ENCODE measurements around the gene PTGER3.

The PTGER3 gene

DNA sequence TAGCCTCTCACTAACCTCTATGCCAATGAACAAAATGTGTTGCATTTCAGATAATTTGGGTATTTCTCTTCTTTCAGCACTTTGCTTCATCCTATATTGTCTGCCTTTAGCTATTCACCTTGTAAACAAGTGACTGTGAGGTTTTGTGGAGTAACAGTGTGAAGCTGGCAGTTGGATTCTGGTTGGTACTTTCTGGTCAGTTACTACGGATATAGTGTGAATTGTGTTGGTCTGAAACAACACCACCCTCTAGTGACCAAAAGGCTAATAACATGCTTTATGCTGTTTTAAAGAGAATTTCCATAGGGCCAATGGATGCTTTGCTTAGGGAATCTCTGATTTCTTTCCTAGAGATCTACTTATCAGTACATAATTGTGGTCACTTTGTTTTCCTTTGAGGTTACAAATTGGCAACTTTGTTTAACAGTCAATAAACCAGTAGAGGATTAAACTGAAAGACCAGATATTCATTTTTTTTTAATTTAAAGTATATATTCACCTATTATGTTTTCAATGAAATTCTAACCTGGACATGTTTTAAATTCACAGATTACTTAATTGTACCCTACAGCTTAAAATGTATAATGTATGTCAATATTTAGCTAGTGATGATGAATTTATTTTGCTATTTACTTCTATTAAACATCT, 2.5 kb upstream of the PTGER3 start:
- no peak for DNase-seq

DNA sequence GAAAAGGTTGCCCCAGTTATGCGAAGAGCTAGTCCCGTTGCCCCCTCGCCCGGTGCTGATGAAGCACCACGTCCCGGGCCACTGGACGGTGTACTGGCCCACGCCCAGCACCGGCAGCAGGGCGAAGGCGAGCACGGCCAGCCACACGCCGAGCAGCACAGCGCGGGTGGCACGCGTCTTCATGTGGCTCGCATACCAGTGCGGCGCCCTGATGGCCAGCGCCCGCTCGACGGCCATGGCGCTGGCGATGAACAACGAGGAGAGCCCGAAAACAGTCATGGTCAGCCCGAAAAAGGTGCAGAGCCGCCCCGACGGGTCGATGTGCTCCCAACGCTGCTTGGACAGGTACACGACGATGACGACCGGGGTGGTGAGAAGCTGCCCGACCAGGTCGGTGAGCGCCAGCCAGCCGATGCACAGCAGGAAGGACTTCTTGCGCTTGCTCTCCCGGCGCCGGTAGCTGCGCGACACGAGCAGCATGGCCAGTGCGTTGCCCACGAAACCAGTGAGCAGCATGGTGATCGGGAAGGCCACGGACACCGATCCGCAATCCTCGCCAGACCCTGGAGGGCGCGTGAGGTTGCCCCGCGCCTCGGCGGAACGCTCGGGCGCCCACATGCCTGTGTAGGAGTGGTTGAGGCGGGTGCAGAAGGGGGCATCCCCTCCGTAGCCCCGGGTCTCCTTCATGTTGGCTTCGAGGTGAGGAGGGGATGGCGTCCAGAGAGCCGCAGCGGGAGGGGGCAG, 553 bp downstream of the PTGER3 start:
- no peak for DNase-seq

DNA sequence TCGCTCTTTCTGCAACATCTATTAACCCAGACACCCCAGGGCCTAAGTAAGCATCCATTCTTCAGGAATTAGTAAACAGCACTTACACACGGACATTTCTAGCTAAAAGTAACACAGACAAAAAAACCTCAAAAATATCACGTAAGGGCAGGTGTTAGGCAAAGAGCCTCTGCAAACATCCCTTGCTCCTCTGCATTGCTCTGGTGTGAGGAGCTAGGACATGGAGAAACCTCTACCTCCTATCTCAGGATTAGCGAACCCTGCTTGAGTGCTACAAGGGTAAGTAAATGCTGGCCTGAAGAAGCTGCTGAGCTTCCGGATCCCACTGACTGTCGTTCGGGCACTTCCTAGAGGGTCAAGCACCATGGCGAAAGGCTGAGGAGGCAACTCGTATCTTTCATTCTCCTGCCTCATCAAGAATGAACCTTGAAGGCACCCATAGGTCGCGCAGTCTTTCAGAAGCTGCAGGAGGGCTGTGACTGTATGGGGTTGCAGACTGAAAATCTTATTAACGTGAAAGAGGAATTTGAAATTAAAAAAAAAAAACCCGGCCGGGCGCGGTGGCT, 2.1 kb downstream of the PTGER3 start:
- no peak for DNase-seq

DNA sequence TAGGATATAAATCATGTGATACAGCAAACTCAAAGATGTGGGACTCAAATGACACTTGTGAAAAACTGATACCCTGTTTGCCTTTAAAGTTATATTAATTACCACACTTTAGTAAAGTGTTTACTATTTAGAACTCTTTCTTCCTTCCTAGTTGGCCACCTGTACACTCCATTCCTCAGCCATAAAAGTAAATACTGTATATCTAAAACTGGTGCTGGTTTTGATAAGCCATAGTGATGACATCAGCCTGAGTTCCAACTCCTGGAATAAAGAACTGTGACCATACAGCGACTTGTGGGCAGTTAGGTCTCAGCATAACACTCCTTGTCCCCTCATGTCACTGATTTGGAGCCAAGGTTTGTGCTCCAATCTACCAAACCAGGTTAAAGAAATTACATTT, 2.8 kb downstream of the PTGER3 start:
- no peak for DNase-seq

DNA sequence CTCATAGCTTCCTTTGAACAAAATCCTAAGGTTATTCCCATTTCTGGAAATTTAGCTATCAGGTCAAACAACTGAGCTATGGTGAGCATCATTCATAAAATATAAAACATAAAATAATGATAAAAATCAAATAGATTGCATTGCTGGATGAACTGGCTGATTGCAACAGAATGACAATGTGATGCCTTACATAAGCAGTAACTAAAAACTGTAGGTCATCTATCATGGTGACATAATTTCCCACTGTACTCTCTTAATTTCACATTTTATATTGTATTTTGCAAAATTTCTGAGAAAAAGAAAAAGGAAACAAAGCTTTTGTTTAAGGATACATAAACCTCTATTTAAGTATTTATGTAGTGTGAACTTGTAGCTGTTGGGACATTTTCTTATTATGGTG, 4.6 kb downstream of the PTGER3 start:
- no peak for DNase-seq

DNA sequence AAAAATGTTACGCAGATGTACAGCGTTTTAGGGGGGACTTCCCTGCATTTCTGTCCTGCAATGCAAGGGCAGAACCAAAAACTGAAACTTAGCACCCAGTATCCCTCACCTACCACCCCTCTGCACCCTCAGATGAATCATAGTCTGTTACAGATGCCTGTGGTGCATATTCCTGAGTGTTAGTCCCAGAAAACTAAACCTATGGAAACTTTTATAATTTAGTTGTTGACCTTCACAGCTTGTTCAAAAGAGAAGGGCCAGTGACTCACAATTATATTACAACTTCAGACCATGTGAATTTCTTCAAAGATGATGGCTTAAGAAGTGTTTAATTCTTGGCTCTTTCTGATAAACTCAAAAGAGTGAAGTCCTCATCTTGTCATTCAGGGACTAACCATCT, 5.8 kb downstream of the PTGER3 start:
- no peak for DNase-seq

DNA sequence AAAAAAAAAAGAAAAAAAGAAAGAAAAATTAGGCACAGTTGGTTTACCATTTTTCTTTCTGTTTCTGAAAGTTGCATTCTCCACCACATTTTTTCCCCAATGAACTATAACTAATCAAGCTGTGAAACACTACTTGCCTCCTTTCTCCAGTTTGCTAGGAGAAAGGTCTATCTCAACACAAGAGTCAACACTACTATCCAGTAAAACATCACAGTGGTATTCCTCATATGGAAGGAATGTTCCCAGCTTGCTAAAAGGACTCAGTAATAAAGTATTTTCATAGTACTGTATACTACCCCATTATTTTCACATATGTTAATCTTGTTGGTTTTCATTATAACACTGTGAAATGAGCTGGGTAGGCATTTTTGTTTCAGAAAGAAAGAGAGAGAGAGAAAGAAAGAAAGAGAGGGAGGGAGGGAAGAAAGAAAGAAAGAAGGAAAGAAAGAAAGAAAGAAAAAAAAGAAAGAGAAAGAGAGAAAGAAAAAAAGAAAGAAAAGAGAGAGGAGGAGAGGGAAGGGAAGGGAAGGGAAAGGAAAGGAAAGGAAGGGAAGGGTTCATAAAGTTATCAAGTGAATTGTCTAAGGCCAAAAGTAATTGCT, 7.9 kb downstream of the PTGER3 start:
- DNase-seq: no peak

DNA sequence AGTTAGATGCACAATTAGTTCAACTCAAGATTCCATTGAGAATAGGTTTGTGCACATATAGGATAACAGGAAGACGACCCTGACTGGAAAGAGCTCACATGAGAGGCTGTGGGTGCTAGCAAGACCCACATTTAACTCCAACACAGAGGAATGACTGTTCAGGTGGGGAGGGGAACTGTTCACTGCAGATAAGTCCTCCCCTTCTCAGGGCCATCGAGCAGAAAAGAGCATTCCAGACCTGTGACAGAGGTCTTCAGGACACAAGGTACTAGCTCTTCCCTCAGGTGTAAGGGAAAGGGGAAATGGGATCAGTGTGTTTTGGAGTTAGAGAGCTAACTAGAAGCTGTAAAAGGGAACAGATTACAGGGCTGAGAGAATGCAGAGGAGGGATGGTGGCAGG, 8.7 kb downstream of the PTGER3 start:
- no peak for DNase-seq

DNA sequence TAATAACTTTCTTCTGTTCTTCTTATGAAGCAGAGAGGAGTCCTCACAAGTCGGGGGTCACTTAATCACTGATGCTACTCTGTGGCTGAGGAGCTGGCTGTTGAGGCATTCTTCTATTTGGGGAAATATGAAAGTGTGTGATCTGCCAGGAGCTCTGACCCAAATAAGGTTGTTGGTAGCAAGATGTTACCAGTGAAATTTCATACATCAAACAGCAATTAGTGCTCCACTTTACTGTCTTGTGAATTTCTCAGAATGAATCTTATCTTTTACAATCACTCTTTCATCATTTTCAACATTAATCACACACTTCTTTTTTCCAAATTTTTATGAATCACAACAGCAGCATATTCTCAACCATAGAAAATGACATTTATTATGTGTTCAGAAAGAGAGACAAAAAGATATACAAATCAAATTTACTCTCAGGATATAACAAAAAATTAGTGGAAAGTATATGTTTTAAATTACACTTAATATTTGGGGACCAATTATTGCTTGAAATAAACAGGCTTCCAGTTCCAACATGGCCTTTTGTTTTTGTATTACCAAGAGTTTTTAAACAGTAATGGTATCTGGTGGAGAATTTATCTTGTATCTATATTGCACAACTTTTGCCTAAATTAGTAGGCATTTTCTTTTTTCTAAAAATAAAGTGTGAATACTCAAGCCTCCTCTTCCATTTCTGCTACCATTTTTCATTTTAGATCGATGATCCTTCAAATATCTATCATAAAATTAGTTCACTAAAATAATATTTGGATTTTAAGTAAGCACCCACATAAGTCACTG, 9.6 kb downstream of the PTGER3 start:
- DNase-seq: no peak

DNA sequence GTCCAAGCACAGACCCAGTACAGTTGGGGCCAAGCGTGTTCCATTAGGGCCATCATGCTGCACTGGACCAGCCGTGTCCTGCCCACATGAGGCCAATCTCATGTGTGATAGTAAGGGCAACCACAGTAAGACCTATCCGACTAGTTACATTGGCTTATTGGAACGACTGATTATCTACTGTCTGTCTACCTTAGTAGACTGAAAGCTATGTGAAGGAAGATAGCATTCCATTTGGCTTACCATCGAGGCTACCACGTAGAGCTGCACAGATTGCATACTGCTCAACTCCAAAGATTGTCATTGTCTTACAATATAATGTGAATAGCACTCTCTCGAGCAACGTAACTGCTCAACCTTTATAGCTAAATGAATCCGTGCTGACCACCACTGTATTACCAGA, 10.6 kb downstream of the PTGER3 start:
- no peak for DNase-seq

DNA sequence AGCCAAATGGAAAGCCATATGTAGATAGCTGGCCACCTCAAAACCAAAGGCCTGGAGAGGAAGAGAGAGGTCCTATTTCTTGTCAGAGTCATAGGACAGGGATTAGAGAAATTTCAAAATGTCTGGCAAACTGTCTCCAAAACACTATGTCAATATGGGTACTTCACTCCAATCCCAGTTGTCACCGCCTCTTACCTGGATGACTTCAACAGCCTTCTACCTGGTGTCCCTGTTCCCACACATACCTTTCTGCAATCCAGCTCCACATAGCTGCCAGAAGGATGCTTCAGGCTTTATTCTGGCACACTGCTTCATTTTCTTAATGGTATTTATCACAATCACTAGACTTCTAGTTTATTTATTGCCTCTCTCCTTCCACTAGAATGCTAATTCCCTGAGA, 14.5 kb downstream of the PTGER3 start:
- DNase-seq: no peak

DNA sequence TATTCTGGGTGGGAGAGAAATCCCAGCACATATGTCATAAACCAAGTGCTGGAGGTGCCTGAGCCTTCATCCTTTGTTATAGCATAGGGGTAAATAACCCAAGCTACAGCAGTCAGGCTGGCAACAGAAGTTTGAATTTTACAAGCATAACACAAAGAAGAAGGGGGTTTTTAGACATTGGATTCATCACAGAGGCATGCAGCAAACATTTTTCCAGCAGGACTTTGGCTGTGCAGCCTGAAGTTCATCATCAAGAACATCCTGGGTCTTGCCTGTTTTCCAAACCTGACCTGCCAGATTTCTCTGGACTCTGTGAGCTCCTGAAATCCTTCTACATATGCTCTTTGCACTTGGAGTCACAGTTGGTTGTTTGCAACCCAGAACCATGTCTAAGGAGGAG, 16.2 kb downstream of the PTGER3 start:
- no peak for DNase-seq

DNA sequence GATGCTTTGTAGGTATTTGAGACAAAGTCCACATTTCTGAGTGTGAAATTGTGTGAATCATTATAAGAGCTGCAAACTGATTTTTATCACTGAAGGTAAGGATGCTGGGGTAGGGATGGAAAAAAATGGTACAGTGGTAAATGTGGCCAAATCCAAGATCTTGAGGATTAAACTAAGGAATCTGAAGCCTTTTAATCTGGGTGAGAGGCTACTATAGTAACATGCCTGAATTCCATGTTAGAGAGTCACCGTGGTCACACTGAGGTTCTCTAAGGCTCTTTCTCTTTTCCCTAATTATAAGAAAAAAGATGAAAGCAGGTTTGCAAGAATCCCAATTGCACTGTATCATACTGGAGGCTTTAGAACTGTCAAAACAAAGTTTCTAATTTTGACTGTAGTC, 17.6 kb downstream of the PTGER3 start:
- DNase-seq: no peak

DNA sequence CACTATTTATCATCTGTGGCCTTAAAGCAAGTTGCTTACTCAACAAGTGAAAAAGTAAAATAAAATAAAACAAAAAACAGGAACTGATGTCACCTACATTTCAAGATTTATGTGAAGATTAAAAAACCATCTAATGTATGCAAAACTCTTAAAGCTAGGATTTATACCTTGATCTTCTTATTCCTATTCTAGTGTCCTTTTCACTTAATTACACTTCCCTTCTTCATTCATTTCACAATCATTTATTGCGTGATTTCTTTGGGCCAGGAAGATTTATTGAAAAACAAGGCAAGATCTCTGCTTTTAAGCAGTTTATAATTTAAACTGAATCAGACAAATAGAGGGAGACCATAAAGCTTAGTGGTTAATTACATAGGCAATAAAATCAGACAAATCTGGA, 18.6 kb downstream of the PTGER3 start:
- DNase-seq: no peak

DNA sequence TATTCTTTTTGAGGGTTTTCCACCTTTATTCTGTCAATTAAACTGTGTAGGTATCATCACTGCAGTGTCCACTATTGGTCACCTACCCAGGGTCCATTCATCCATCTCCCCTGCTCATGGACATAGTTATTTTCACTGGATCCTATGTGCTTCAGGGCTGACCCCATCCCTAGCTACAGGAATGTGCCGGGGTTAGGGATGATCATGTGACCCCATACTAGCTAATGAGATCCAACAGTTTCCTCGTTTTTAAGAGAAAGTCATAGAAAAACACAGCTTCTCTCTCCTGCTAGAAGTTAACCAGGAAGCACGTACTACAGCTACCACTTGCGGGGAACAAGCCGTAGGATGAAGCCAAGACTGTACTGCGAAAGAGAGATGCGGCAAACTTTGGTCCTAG, 19.6 kb downstream of the PTGER3 start:
- DNase-seq: no peak

DNA sequence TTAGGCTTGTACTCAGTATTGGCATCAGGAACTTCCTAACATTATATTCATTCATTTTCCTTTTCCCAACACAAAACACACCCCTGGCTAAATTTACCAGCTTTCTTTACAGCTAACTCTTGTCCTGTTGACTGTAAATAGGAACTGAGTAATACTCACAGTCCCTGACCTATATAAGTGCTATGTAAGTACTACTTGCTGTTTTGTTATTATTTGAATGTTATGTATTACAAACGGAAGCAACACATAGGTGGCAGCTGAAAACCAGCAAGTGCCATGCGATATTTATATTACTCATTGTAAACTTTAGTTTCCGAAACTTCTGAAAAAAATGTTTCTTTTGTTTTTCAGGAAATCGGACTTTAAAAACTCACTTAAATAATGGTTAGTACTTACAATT, 21.5 kb downstream of the PTGER3 start:
- no peak for DNase-seq

DNA sequence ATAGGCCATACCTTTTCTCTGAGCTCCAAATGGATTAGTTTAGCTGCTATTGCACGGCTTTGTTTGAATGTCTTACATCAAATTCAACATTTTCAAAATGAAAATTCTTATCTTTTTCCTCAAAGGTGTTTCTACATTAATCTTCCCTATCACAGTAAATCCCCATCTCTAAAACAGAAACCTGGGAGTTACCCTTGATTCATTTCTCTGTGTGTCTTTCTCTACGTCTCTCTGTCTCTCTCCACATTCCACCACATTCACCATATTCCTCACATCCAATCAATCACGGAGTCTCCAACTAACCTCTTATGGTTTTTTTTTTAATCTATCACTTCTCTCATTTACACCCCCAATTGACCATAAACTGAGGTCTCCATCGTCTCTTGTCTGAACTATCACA, 24.1 kb downstream of the PTGER3 start:
- no peak for DNase-seq

DNA sequence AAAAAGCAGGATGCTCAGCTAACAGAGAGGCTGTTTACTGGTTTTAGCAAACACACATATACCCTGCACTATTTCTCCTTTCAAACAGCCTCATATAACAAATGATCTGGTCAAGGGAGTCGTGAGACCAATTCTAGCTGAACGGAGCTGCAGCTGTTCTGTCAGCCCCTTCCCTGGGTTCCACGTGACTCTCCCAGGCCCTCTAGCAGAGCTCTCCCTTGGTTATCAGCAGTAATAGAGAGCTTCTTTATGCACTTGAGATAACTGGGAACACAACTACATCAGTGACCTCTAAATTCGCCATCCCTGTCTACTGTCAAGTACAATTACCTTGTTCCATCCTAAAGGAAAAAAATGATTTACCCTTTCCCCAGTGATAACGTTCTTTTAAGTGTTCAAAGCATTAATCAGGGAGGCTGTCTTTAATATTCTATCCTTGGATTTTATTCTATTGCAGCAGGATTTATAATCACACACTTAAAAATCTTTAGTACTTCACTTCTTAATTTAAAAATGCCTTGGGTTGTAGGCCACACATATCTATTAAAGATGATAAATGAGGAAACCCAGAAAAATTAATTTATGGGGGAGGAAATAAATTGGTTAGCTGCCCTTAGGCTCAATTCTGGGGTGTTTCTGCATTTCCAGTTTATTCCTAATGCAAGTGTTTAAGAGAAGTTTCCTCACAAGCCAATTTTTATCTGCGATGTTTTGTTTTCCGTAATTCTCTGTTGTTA, 28.2 kb downstream of the PTGER3 start:
- DNase-seq: no peak

DNA sequence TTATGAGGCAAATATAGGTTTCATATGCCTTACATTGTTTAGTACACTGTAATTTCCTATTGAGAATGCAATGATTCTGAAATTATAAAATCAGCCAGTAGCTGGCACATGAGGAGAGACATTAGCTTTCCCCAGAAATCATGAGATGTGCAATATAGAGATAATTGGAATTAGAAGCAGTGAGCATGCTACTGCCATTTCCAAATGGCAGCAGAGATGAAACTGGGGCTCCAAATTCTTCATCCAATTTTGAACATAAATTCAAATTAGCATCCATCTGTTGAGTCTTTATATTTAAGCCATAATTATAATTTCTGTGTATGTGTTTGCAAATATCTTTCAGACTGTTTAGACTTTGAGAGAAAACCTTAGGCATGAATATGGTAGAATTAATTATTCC, 28.8 kb downstream of the PTGER3 start:
- no peak for DNase-seq

DNA sequence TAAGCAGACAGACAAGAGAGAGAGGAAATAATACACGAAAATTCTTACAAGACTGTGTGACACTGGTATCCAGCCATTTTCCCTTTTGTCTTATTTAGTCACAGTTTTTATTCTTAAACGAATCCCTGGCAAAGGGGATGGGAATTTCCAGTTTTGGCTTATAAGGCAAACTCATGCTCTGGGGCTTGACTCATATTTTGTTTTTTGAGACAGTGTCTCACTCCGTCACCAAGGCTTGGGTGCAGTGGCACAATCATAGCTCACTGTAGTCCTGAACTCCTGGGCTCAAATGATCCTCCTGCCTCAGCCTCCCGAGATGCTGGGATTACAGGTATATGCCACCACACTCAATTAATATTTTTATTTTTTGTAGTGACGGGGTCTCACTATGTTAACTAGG, 31.9 kb downstream of the PTGER3 start:
- no peak for DNase-seq

DNA sequence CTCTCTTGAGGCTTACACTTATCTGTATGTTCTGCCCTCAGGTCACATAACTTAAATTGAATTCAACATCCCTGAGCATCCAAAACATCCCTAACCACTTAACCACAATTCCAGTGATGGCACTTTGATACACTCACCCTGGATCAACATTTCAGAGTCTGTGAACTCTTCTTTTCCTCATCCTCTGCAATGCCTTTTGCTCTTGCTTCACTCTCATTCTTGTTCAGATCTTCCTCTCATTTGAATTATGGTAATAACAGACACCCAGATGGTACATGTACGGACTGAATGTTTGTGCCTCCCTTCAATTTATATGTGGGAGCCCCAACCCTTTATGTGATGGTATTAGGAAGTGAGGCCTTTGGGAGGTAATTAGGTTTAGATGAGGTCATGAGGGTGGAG, 33.4 kb downstream of the PTGER3 start:
- DNase-seq: no peak

DNA sequence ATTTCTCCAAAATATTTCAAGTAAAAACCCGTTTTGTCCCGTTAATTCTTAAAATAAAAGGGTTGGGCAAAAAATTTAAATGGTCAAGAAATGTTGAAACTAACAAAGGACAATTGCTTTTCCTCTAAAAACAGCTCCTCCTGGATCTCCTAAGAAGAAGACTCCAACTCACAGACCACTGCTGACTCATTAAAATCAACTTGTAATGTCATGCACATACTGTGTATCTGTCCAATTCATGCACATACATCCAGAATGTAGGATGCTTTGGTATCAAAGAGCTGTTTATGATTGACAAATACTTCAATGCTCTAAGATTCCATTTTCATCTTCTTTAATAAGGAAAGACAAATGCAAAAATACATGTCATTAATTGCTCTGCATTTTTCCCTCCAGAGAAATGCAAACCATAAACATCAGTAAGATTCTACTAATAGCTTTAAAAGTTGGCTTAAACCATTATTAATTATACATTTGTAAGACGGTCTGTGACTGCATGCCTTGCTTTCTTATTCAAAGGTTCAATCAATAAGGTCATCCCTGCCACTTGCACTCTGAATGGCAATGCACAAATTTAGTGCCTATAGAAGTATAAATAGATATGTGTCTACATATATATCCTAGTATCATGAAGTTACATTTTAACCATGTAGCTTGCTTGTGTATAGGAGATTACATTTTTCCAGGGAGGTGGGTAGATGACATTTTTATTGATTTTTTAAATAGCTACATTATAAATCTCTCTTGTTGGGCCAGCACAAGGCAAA, 44.7 kb downstream of the PTGER3 start:
- no peak for DNase-seq

Measured in effector CD4-positive, alpha-beta T cell (primary cell).